GM10248 (cell line): ENCODE results near the gene TAF3.

Source experiments
- CTCF ChIA-PET: fragments of 300-600 bp; sonication (Branson Sonifier 250); formaldehyde crosslinking; extraction: SDS; loops from one replicate; lab custom pipeline; 2021; ENCODE audit warnings: antibody characterized with exemption; lab: Yijun Ruan, JAX
- POLR2A ChIA-PET: fragments of 350-650 bp; sonication (Branson Sonifier 250); formaldehyde crosslinking; extraction: SDS; loops from one replicate; lab custom pipeline; 2020; ENCODE audit warnings: antibody characterized with exemption; lab: Yijun Ruan, JAX
- DNase-seq: peaks from one replicate; pipeline ENCODE4 v3.0.0; 2012; ENCODE audit errors: extremely low spot score
- TF ChIP-seq, protein P1 (sequence below): IDR thresholded peaks from 2 replicates; pipeline ENCODE4 v1.5.1; 2012; ENCODE audit warnings: mild to moderate bottlenecking, low read depth; ENCODE audit errors: extremely low read depth, missing control alignments, control extremely low read depth

Gene TAF3

DNA sequence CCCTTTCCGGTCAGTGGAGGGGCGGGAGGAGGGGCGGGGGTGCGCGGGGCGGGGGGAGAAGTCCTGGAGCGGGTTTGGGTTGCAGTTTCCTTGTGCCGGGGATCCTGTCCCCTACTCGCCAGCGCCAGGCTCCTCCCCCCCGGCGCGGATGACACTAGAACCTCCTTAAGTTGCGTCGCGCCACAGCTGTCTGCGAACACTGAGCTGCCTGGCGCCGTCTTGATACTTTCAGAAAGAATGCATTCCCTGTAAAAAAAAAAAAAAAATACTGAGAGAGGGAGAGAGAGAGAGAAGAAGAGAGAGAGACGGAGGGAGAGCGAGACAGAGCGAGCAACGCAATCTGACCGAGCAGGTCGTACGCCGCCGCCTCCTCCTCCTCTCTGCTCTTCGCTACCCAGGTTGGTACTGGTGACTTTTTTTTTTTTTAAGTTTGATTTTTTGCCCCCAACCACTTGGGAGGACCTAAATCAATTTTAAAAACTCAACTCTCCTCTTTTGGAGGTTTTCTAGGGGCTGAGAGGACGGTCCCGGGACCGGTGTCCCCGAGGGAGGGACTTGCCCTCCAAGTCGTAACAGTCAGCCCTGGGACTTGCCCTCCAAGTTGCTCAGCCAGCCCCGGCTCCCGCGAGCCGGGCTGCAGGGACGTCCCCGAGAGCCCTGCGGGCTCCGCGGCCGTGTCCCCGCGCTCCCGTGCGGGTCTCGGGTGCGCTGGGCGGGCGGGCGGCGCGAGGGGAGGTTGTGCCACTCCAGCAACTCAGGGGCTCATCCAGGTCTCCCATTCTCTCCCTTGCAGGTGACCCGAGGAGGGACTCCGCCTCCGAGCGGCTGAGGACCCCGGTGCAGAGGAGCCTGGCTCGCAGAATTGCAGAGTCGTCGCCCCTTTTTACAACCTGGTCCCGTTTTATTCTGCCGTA, 236.4 kb downstream of the TAF3 start, which contains the start of gene GATA3:
Gene GATA3, plus strand, starts transcription at position 195 of the 914 bp plus-strand sequence. CDS start 968 bp downstream, outside the sequence.
- peak; percentile 82 for DNase-seq
- ChIA-PET CTCF (no interaction called here), POLR2A (interaction anchor here (0.6 kb wide), 2 partner anchors 46 to 206 kb away, joined by 4 to 6 read pairs; no protein-coding TSS in a partner anchor)
- TF ChIP-seq, protein P1, sequence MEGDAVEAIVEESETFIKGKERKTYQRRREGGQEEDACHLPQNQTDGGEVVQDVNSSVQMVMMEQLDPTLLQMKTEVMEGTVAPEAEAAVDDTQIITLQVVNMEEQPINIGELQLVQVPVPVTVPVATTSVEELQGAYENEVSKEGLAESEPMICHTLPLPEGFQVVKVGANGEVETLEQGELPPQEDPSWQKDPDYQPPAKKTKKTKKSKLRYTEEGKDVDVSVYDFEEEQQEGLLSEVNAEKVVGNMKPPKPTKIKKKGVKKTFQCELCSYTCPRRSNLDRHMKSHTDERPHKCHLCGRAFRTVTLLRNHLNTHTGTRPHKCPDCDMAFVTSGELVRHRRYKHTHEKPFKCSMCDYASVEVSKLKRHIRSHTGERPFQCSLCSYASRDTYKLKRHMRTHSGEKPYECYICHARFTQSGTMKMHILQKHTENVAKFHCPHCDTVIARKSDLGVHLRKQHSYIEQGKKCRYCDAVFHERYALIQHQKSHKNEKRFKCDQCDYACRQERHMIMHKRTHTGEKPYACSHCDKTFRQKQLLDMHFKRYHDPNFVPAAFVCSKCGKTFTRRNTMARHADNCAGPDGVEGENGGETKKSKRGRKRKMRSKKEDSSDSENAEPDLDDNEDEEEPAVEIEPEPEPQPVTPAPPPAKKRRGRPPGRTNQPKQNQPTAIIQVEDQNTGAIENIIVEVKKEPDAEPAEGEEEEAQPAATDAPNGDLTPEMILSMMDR: no peak

- DNase-seq: no peak
- CTCF ChIA-PET: no interaction called here
- POLR2A ChIA-PET: interaction anchor here (0.6 kb wide), 1 partner anchor 125 kb away, joined by 4 read pairs; no protein-coding TSS in a partner anchor
Measured at GRCh38 chr10:8055420-8056349, 237.4 kb downstream of the TAF3 start.

DNA sequence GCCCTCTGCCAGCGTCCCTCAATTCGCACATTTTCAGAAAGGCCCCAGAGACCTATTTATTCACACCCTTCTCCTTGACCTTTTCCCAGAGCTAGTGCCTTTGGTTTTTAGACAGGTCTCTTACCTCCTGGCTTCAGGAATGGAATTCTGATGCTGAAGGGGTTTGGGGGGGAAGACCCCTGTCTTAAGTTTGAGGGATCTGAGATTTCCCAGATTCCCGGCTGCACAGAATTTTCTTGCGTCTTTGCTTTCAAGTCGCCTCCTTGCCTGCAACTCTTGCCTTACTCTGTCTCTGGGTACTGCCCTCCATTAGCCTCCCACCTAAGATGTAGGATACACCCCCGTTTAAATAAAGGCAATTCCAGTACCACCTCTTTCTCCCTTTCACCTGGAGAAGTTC, 238.1 kb downstream of the TAF3 start:
- POLR2A ChIA-PET: interaction anchor here (0.6 kb wide), 1 partner anchor 124 kb away, joined by 4 read pairs; no protein-coding TSS in a partner anchor
- CTCF ChIA-PET: no interaction called here

More at GRCh38 chr10:8055420-8056349, 237.4 kb downstream of the TAF3 start:
- TF ChIP-seq, protein P1: no peak

GRCh38 chr10:8056871-8057331, 238.6 kb downstream of the TAF3 start:
- CTCF ChIA-PET: no interaction called here
- POLR2A ChIA-PET: no interaction called here
- DNase-seq: peak; percentile 63
- TF ChIP-seq, protein P1: peak; percentile 2

More for the DNA sequence above, 238.1 kb downstream of the TAF3 start:
- TF ChIP-seq, protein P1: no peak
- DNase-seq: no peak

DNA sequence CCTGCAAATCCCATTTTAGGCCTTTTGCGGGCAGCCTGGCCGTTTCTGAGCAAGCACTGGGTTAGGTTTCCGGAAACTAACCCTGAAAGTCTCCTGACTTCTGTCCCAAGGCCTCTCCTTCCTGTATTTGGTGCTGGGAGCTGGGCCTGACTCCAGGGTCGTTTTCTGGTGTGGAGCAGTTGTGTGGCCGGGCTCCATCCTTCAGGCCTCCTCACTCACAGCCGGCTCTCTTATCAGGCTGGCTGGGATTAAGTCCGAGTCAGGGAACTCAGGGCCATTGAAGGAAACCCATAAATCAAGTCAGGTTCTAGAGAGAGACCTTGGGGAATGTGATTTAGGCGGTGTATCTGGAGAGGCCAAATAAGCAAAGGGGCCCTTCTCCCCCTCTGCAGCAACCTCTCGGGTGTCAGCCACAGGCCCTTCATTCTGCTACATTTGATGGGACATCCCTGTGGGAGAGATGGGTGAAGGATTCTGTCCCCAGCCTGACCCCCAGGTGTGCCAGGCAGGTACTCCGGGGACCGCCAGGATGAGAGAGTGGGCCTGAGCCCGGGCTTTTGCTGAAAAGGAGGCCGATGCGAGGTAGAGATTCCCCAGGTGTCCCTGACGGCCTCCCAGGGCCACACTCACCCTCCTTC, 239.4 kb downstream of the TAF3 start:
- ChIA-PET CTCF (no interaction called here), POLR2A (no interaction called here)
- TF ChIP-seq, protein P1: no peak
- no peak for DNase-seq
